ENCODE data around the gene PIGS.
"Not testable (repeated sequence)": the region's sequence is repeated elsewhere in the genome, so short reads cannot be mapped to it uniquely, and the experiment has no call there.

PIGS gene

GRCh38 chr17:28580959-28581358 lies 9.6 kb upstream of the PIGS start:
- DNase-seq (ENCODE audit: extremely low spot score, insufficient read length, low read depth) (no peak), FAIRE-seq (no peak)

GRCh38 chr17:28579526-28579925 lies 8.2 kb upstream of the PIGS start:
- no peak for DNase-seq (ENCODE audit: extremely low spot score, insufficient read length, low read depth)

GRCh38 chr17:28578246-28579195 lies 7.2 kb upstream of the PIGS start:
- DNase-seq (ENCODE audit: extremely low spot score, insufficient read length, low read depth) (no peak), FAIRE-seq (no peak)

More at GRCh38 chr17:28579526-28579925, 8.2 kb upstream of the PIGS start:
- no peak for FAIRE-seq

DNA sequence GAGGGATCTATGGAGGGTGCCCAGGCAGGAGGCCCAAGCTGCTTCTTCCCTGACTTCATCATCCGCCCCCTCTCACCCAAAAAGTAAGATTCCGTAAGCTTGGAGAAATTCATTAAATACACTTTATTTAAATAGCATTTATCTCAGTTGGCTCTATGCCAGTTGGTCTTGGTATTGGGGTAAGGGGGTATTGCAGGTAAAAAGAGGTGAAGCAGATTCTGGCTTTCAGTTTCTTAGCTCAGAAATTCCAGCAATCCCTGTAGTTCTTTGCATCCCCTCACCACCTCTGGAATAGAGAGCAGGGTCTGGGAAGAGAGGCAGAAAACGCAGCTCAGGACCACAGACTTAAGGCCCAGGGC lies 6.1 kb upstream of the PIGS start:
- FAIRE-seq (no peak), DNase-seq (ENCODE audit: extremely low spot score, insufficient read length, low read depth) (no peak)

DNA sequence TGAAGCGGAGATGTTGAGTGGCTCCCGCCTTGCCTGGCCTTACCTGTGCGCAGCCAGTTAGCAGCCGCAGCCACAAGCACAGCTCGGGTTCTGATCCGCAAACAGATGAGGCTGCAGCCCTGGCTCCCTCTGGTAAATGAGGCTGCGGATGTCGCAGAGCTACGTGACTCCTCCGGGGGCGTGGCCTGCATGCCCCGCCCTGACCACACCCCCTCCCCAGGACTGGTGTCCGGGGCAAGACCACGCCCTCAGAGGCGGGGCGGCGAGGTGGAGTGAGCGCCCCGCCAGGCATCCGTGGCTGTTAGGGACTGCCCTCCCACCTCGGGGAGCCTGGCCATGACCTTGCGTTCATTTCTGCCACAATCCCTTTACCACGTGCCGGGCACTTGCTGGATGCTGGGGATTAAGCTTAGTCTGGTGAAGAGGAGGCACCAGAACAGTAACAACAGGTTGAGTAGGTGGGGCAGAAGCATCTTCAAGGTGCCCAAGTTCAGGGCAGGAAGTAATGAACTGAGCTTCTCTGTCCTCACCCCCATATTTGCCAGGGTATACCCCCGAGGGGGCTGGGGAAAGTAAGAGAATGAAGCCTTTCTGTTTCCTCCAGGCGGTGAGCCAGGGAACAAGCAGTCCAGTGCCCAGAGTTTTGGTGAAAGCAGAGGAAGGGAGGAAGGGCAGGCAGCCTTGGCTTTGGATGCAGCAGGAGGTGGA lies 5.6 kb upstream of the PIGS start, which contains the start of gene ALDOC:
TSS of gene ALDOC (minus strand) at position 138 of the 708 bp plus-strand sequence. CDS start 1,363 bp downstream, outside the sequence.
- FAIRE-seq (peak; percentile 96), DNase-seq (ENCODE audit: extremely low spot score, insufficient read length, low read depth) (peak; percentile 98)

DNA sequence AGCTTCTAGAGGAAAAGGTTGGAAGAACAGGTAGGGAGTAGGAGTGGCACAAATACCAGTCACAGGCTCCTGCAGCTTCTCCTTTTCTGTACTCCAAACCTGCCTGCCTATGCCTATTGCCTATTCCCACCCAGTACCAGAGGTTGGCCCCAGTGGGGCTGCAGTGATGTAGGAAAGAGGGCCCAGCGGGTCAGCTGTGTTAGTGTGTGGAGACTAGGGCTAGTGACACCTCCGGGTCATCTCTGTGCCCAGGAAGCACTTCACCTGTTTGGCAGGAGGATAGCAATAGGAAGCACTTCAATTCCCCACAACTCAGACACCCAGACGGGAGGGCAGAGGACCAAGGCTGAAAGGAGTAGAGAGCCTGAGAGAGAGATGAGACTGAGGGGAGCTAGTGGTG lies 4.7 kb upstream of the PIGS start:
- peak; percentile 18 for FAIRE-seq
- not testable (repeated sequence) for DNase-seq (ENCODE audit: extremely low spot score, insufficient read length, low read depth)

GRCh38 chr17:28575126-28575795 lies 3.9 kb upstream of the PIGS start:
- FAIRE-seq (no peak), DNase-seq (ENCODE audit: extremely low spot score, insufficient read length, low read depth) (no peak)

DNA sequence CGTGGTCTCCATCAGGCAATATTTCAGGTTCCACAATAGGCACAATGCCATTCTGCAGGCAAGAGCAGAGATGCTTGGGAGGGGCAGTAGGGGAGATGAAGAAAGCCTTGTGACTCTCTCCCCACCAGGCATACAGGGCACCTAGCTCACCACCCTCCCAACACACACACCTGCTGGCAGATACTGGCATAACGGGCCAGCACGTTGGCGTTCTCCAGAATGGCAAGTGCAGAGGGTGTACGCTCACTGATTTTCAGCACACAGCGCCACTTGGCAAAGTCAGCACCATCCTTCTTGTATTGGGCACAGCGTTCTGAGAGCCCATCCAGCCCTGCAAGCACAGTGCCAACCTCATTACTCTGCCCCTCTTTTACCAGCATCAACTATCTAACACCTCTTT lies 3.2 kb upstream of the PIGS start:
- FAIRE-seq, result no peak
- DNase-seq (ENCODE audit: extremely low spot score, insufficient read length, low read depth), result no peak

GRCh38 chr17:28573966-28574480 lies 2.7 kb upstream of the PIGS start:
- FAIRE-seq (no peak), DNase-seq (ENCODE audit: extremely low spot score, insufficient read length, low read depth) (no peak)

- no peak for DNase-seq (ENCODE audit: extremely low spot score, insufficient read length, low read depth)
- FAIRE-seq, result no peak
Measured at GRCh38 chr17:28573521-28573920, 2.2 kb upstream of the PIGS start.

DNA sequence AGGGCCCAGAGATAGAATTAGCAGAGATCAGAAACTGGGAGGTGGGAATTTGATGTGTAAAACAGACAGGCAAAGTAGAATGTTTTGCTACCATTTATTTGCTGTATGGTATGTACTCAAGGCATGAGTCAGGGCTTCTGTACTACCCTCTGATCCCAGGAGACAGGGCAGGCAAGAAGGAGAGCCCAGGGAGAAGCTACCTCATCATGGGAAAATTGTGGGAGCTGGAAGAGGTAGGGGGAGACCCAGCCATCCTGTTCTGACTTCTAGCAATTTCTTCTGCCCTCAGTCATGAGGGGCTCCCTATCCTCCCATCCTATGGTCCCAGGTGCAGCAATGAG lies 1.7 kb upstream of the PIGS start:
- DNase-seq (ENCODE audit: extremely low spot score, insufficient read length, low read depth) (no peak), FAIRE-seq (no peak)

DNA sequence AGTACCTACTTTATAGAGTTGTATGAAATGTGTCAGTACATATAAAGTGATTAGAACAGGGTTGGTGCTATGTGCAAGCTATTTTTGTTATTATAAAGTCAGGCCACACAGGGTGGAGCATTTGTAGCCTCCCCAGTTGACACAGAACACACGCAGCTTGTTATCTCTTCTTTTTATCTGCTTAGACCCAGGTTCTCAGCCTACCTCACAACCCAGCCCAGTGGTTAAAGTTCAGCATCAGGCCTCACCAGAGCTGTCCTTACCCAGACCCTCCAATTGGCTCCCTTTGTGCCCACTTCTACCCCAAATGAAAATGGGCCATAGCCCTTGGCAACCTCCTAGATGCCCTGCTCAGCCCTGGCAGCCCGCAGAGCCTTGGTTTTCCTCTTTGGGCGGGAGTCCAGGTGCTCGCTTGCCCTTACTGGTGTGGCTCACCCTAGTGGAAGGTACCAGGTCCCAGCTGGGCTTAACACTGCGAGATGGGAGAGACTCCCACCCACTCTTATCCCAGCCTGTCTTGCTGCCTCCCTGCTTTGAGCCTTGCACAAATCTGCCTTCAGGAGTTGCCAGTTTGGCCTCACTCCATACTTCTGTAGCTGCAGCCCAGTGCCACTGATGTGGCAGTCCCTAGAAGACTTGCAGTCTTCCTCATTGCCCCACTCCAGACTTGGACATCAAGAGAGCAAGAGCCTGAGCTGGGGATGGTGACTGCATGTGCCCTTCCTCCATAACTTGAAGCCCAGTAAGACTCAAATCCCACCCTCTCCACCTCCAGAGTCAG lies 1.1 kb upstream of the PIGS start:
- FAIRE-seq, result no peak
- no peak for DNase-seq (ENCODE audit: extremely low spot score, insufficient read length, low read depth)

DNA sequence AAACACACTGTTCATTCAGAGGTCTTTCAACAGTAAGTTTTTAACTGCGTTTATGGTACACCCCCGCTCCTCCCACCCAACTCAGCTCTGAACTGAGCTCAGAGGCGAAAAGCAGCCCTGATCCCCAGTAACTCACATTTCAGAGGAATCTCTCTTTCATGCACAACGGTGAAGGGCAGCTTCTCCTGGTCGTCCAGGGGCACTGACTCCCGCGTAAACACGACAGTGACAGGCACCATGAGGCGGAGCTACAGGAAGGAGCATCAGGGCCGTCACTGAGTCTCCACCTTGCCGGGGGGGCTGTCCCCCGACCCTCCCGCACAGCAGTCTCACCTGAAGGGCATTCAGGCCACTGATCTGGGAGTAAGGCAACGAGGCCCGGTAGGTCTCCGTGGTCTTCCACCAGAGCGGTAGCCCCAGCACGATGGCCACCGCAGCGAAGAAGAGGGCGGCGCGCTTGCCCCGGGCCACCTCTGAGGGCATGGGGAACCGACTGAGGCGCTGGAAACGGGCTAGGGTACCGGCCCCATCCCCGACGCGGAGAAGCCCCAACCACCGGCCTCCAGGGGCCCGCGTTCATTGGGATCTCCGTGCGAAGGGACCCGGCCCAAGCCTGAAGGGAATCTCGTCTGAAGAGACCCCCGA lies 486 bp downstream of the PIGS start:
- DNase-seq (ENCODE audit: extremely low spot score, insufficient read length, low read depth), result no peak
- peak; percentile 60 for FAIRE-seq

- no peak for DNase-seq (ENCODE audit: extremely low spot score, insufficient read length, low read depth)
- no peak for FAIRE-seq
Measured at GRCh38 chr17:28569446-28569845, 1.9 kb downstream of the PIGS start.

- DNase-seq (ENCODE audit: extremely low spot score, insufficient read length, low read depth) (no peak), FAIRE-seq (peak; percentile 79)
Measured at GRCh38 chr17:28567604-28568003, 3.7 kb downstream of the PIGS start.

GRCh38 chr17:28563475-28563874 lies 7.8 kb downstream of the PIGS start:
- DNase-seq (ENCODE audit: extremely low spot score, insufficient read length, low read depth) (no peak), FAIRE-seq (no peak)

DNA sequence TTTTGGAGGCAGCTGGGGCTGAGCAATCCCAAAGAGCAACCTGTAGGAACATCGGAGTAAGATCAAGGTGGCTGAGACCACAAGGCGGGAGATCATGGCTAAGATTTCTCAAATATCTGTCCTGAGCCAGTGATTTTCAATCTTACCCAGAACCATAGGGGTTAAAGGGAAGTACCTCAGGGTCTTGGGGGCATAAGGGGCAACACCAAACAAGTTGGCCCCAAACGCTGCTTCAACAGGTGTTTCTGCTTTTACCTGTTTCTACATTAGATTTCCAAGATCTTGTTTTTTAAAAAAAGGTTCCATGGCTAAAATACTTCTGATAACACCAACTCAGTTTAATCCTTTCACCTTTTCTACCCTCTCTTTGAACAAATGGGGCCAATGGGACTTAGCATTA lies 16.3 kb downstream of the PIGS start:
- DNase-seq (ENCODE audit: extremely low spot score, insufficient read length, low read depth) (no peak), FAIRE-seq (no peak)

- no peak for DNase-seq (ENCODE audit: extremely low spot score, insufficient read length, low read depth)
- no peak for FAIRE-seq
Measured at GRCh38 chr17:28554565-28554964, 16.8 kb downstream of the PIGS start.

GRCh38 chr17:28553000-28553505 lies 18.3 kb downstream of the PIGS start:
- FAIRE-seq, result no peak
- no peak for DNase-seq (ENCODE audit: extremely low spot score, insufficient read length, low read depth)

Data from GM18507 (cell line).